ENCODE measurements around the gene GIT2. TPM values are rescaled to one million over a fixed set of nuclear protein-coding genes. Genes with fewer than 3 reads are reported as not detected.

GIT2 gene
- total RNA-seq, 2 experiments from 2014 or later, result 101 to 103 TPM

DNA sequence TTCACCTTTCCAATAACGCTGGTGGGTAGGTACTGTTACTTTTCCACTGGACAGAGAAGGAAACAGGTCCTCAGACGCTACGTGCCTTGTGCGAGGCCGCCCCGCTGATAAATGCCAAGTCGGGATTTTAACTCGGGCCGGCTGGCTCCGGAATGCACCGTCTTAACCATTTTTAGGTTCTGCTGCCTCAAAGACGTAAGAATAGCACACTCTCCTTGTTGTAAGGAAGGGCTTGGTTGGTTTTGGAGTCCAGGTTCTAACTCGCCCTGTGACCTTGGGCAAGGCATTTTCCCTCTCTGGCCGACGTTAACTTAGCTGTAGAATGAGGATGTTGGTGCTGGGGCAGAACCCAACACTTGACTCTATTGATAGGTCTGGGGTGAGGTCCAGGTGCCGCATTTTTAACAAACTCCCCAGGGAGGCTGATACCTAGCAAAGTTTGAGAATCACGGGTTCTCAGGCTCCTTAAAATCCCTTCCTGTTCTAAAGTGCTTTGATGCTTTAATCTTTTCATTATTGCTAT is 3.9 kb upstream of the GIT2 start:
- Mint-ChIP-seq H3K27me3 (no peaks in the 10 kb centered on the region), H3K4me1 (peaks cover 43% of the 10 kb centered on the region), H3K27ac (peak overlapping the region; percentile 96), H3K9me3 (no peaks in the 10 kb centered on the region), H3K4me3 (peak overlapping the region; percentile 100), H3K36me3 (peaks cover 13% of the 10 kb centered on the region)
- POLR2A ChIA-PET, result interaction anchor here (1.2 to 2.6 kb wide), 7 partner anchors 12 to 450 kb away, joined by 3 to 14 read pairs (median 3); no protein-coding TSS in a partner anchor
- no peak for ATAC-seq (ENCODE audit: low read depth)
- DNase-seq, result no peak

- peak overlapping the region; percentile 100 for H3K4me3 Mint-ChIP-seq
- POLR2A ChIA-PET, result interaction anchor here (0.5 to 2.6 kb wide), 11 partner anchors 11 to 515 kb away, joined by 3 to 14 read pairs (median 3); partner anchors contain the start of genes GPN3 and IFT81
- ATAC-seq (ENCODE audit: low read depth) (no peak), DNase-seq (no peak)
- H3K9me3 Mint-ChIP-seq, result no peaks in the 10 kb centered on the region
- H3K27me3 Mint-ChIP-seq, result no peaks in the 10 kb centered on the region
- peak overlapping the region; percentile 96 for H3K27ac Mint-ChIP-seq
- peaks cover 13% of the 10 kb centered on the region for H3K36me3 Mint-ChIP-seq
- peaks cover 40% of the 10 kb centered on the region for H3K4me1 Mint-ChIP-seq
Observed at GRCh38 chr12:109999649-109999971, 3.4 kb upstream of the GIT2 start.

DNA sequence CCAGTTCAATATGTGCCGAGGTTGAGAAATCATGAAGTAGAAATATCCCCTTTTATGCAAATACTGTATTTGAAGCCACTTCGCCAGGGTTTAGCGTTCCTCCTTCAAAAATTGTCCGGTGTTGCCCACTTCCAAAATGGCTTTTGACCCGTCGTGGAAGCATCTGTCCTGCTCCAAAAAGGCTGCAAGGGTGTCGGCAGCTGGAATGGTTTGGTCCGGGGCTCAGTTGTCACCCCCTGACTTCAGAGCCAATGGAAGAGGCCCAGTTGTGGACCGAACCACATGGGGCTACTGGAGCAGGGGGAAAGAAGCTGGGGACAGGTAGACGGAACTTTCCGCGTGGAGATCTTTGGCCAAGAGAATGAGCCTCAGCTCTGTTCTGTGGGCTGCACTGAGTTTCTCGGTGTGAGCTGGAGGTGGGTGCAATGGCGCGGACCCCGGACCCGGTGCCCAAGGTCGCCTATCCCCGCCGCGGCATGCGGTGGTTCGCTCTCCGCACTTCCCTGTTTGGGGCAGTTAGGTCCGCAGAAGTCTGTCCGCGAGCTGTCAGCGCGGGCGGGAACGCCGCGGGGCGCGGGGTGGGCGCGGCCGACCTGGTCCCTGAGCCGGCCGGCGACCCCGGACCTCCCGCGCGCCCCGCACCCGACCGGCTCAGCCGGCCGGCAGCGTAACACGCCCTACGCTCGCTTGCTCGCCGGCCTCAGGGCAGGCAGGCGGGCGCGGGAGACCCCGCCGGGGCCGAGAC is 2.9 kb upstream of the GIT2 start, which contains the start of gene ANKRD13A:
TSS of gene ANKRD13A (plus strand) at position 527 of the 745 bp plus-strand sequence. CDS start 259 bp downstream, outside the sequence.
- H3K4me3 Mint-ChIP-seq, result peak within 1 kb of the TSS; percentile 100
- H3K27ac Mint-ChIP-seq, result peak within 1 kb of the TSS; percentile 96
- peaks cover 41% of the 10 kb centered on the region for H3K4me1 Mint-ChIP-seq
- H3K27me3 Mint-ChIP-seq, result no peaks in the 10 kb centered on the region
- POLR2A ChIA-PET, result interaction anchor here (0.5 to 2.6 kb wide), 11 partner anchors 11 to 514 kb away, joined by 3 to 14 read pairs (median 3); partner anchors contain the start of genes GPN3 and IFT81
- DNase-seq (peak; percentile 86), ATAC-seq (ENCODE audit: low read depth) (peak; percentile 53)
- peaks cover 13% of the 10 kb centered on the region for H3K36me3 Mint-ChIP-seq
- H3K9me3 Mint-ChIP-seq, result no peaks in the 10 kb centered on the region

GRCh38 chr12:109998241-109998903 is 2.2 kb upstream of the GIT2 start:
- Mint-ChIP-seq H3K27me3 (no peaks in the 10 kb centered on the region), H3K36me3 (peaks cover 11% of the 10 kb centered on the region), H3K4me3 (peak overlapping the region; percentile 86), H3K4me1 (peaks cover 44% of the 10 kb centered on the region), H3K9me3 (no peaks in the 10 kb centered on the region), H3K27ac (peak overlapping the region; percentile 96)
- POLR2A ChIA-PET, result interaction anchor here (1.1 to 2.6 kb wide), 5 partner anchors 10 to 451 kb away, joined by 3 to 14 read pairs (median 3); partner anchors contain the start of gene IFT81
- DNase-seq, result no peak
- ATAC-seq (ENCODE audit: low read depth), result no peak

GRCh38 chr12:109997393-109997792 is 1.2 kb upstream of the GIT2 start:
- H3K4me1 Mint-ChIP-seq, result peaks cover 38% of the 10 kb centered on the region
- no peaks in the 10 kb centered on the region for H3K9me3 Mint-ChIP-seq
- ATAC-seq (ENCODE audit: low read depth), result no peak
- POLR2A ChIA-PET, result no interaction called here
- H3K27me3 Mint-ChIP-seq, result no peaks in the 10 kb centered on the region
- H3K27ac Mint-ChIP-seq, result no peak overlapping the region
- H3K36me3 Mint-ChIP-seq, result peaks cover 9% of the 10 kb centered on the region
- H3K4me3 Mint-ChIP-seq, result no peak overlapping the region
- no peak for DNase-seq

DNA sequence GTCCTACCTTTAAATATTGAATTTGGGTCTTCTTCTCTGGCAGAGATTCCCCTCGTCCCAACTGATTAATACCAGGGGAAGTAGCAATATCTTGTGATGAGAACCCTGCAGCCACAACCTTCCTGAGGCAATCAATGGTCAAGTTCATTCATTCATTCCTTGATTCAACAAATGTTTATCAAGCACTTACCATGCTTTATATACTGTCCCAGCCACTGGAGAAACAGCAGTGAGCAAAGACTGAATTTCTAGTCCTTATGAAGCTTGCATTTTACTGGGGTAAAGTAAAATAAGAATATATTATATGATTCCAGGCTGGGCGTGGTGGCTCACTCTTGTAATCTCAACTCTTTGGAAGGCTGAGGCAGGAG is 300 bp upstream of the GIT2 start:
- Mint-ChIP-seq H3K4me1 (peaks cover 36% of the 10 kb centered on the region), H3K27ac (peak overlapping the region; percentile 89), H3K36me3 (peaks cover 11% of the 10 kb centered on the region), H3K27me3 (no peaks in the 10 kb centered on the region), H3K9me3 (no peaks in the 10 kb centered on the region), H3K4me3 (peak overlapping the region; percentile 99)
- POLR2A ChIA-PET, result interaction anchor here (0.6 to 1.1 kb wide), 4 partner anchors 15 to 1438 kb away, joined by 3 to 4 read pairs (median 3); no protein-coding TSS in a partner anchor
- ATAC-seq (ENCODE audit: low read depth) (no peak), DNase-seq (no peak)

DNA sequence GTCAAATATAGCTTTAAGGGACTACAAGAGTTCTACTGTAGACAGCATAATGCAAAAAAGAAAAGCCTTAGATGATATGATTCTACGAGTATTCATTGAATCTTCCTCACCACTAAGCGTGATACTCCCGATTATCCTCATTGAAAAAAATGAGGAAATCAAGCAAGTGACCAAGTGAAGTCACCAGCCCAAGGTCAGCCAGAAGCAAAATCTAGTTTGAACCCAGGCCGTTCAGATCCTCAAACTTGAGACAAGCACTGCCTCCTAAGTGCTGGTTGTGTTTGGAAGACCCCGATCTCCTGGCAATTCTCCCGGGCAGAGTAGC is 845 bp downstream of the GIT2 start:
- POLR2A ChIA-PET, result interaction anchor here (0.5 to 1.3 kb wide), 3 partner anchors 11 to 78 kb away, joined by 4 read pairs; no protein-coding TSS in a partner anchor

GRCh38 chr12:109994401-109995175 is 1.6 kb downstream of the GIT2 start:
- DNase-seq (no peak), ATAC-seq (ENCODE audit: low read depth) (no peak)
- Mint-ChIP-seq H3K4me1 (peaks cover 35% of the 10 kb centered on the region), H3K27ac (peak overlapping the region; percentile 93), H3K4me3 (peak overlapping the region; percentile 99), H3K27me3 (no peaks in the 10 kb centered on the region), H3K36me3 (peaks cover 12% of the 10 kb centered on the region), H3K9me3 (no peaks in the 10 kb centered on the region)
- POLR2A ChIA-PET, result interaction anchor here (0.5 to 1.4 kb wide), 6 partner anchors 9 to 79 kb away, joined by 3 to 5 read pairs (median 4); no protein-coding TSS in a partner anchor

More for the DNA sequence above, 845 bp downstream of the GIT2 start:
- H3K27me3 Mint-ChIP-seq, result no peaks in the 10 kb centered on the region
- peak overlapping the region; percentile 99 for H3K4me3 Mint-ChIP-seq
- no peak for ATAC-seq (ENCODE audit: low read depth)
- H3K4me1 Mint-ChIP-seq, result peaks cover 35% of the 10 kb centered on the region
- peak overlapping the region; percentile 93 for H3K27ac Mint-ChIP-seq
- H3K36me3 Mint-ChIP-seq, result peaks cover 12% of the 10 kb centered on the region
- DNase-seq, result no peak
- H3K9me3 Mint-ChIP-seq, result no peaks in the 10 kb centered on the region

DNA sequence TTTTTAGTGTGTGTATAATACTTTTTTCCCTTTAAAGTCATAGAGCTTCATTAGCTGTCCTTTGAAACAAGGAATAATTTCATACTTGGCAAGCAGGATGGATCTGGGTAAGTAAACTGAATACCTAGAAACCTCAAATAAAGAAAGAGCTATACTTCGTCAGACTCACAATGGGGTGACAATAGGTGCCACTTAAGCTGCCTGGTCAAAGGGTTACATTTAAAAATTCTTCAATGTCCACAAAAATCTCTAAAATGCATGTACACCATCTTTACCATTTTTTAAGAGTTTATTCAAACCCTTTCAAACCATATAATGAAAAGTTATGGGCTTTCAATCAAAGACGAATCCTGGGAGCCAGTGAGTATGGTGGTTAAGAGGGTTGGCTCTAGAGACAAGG is 3.1 kb downstream of the GIT2 start:
- ATAC-seq (ENCODE audit: low read depth) (no peak), DNase-seq (no peak)
- Mint-ChIP-seq H3K4me1 (peaks cover 30% of the 10 kb centered on the region), H3K27ac (no peak overlapping the region), H3K36me3 (peaks cover 18% of the 10 kb centered on the region), H3K9me3 (no peaks in the 10 kb centered on the region), H3K27me3 (no peaks in the 10 kb centered on the region), H3K4me3 (peak overlapping the region; percentile 99)
- POLR2A ChIA-PET, result interaction anchor here (1.0 to 1.4 kb wide), 2 partner anchors 10 to 19 kb away, joined by 3 read pairs; no protein-coding TSS in a partner anchor

- POLR2A ChIA-PET, result no interaction called here
- Mint-ChIP-seq H3K36me3 (peaks cover 23% of the 10 kb centered on the region), H3K4me3 (no peak overlapping the region), H3K27ac (no peak overlapping the region), H3K4me1 (peaks cover 25% of the 10 kb centered on the region), H3K9me3 (no peaks in the 10 kb centered on the region), H3K27me3 (no peaks in the 10 kb centered on the region)
- DNase-seq, result no peak
- no peak for ATAC-seq (ENCODE audit: low read depth)
Observed at GRCh38 chr12:109991586-109991985, 4.6 kb downstream of the GIT2 start.

DNA sequence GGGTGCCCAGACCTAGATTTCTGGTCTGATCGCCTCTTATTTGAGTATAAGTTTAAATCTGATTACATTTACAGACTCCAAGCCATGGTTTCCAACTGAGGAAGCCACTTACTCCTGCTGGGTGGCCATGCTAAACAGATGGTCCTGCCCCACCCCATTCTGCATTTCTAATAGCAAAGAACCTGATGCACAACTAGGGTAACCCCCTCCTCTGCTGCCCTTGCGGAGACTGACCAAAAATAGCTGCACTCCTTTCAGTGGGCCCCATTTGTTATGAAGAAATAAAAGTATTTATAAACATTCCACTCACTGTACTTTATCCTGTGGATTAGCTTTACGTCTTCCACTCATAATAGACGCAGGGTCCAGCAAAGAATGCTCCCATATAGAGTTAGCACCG is 6.8 kb downstream of the GIT2 start:
- Mint-ChIP-seq H3K27ac (no peak overlapping the region), H3K9me3 (no peaks in the 10 kb centered on the region), H3K4me3 (no peak overlapping the region), H3K36me3 (peaks cover 31% of the 10 kb centered on the region), H3K4me1 (peaks cover 26% of the 10 kb centered on the region), H3K27me3 (no peaks in the 10 kb centered on the region)
- POLR2A ChIA-PET, result no interaction called here
- no peak for ATAC-seq (ENCODE audit: low read depth)
- DNase-seq, result no peak

DNA sequence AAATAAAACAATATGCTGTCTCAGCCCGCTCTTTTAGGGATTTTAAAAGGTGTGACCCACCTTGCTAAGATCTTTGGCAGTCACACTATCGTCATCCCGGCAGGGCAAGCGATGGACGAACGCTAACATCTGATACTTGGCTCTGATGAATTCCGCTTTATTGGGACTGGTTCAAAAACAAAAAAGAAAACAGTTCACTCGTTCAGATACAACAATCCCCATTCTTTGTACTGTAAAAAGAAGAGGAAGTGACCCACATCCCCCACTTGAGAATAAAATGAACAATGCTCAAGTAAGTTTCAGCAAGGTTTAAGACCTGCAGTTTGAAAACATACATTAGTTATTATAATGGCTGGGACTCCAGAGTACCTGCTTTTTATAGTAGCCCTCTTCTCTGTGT is 7.3 kb downstream of the GIT2 start:
- Mint-ChIP-seq H3K27me3 (no peaks in the 10 kb centered on the region), H3K4me3 (no peak overlapping the region), H3K27ac (no peak overlapping the region), H3K4me1 (peaks cover 21% of the 10 kb centered on the region), H3K36me3 (peaks cover 31% of the 10 kb centered on the region), H3K9me3 (no peaks in the 10 kb centered on the region)
- POLR2A ChIA-PET, result interaction anchor here (0.7 to 1.0 kb wide), 2 partner anchors 10 to 82 kb away, joined by 3 to 10 read pairs; partner anchors contain the start of gene ANKRD13A
- DNase-seq, result no peak
- no peak for ATAC-seq (ENCODE audit: low read depth)

GRCh38 chr12:109988274-109988673 is 7.9 kb downstream of the GIT2 start:
- Mint-ChIP-seq H3K36me3 (peaks cover 35% of the 10 kb centered on the region), H3K9me3 (no peaks in the 10 kb centered on the region), H3K27ac (no peak overlapping the region), H3K4me1 (peaks cover 17% of the 10 kb centered on the region), H3K27me3 (no peaks in the 10 kb centered on the region), H3K4me3 (no peak overlapping the region)
- no peak for ATAC-seq (ENCODE audit: low read depth)
- POLR2A ChIA-PET, result interaction anchor here (0.7 to 1.0 kb wide), 2 partner anchors 11 to 81 kb away, joined by 3 to 10 read pairs; partner anchors contain the start of gene ANKRD13A
- DNase-seq, result no peak

All from activated naive CD8-positive, alpha-beta T cell treated with anti-CD3 and anti-CD28 coated beads, Interleukin-2, amount 10 ng/mL, durations not matched to agents 7 days and 5 days (primary cell).